Thymus (tissue), 11 donors: ENCODE measurements around the gene ECHDC3. TPM values are rescaled to one million over a fixed set of nuclear protein-coding genes. Genes with fewer than 3 reads are reported as not detected.
"Not testable (repeated sequence)": the region's sequence is repeated elsewhere in the genome, so short reads cannot be mapped to it uniquely, and the experiment has no call there.

Experiments used
- DNase-seq, 9 donors: peaks; one replicate each; pipeline ENCODE4 v3.0.0-alpha.2; 2013; ENCODE audit warnings: low spot score in 9 of 9, low read depth in 6 of 9, missing footprints in 1 of 9
- H3K27ac ChIP-seq, 2 donors: one replicate each; pipeline ENCODE4 v1.5.1; 2013; ENCODE audit warnings: control low read depth in 1 of 2, low read depth in 1 of 2, low read length in 1 of 2, mild to moderate bottlenecking in 1 of 2, moderate library complexity in 1 of 2
- H3K27me3 ChIP-seq, 2 donors: one replicate each; pipeline ENCODE4 v1.5.1; 2013; ENCODE audit warnings: low read length in 1 of 2; ENCODE audit not compliant: control insufficient read depth in 2 of 2, insufficient read depth in 1 of 2
- H3K36me3 ChIP-seq, 2 donors: one replicate each; pipeline ENCODE4 v1.5.1; 2013; ENCODE audit warnings: low read length in 1 of 2, mild to moderate bottlenecking in 1 of 2, moderate library complexity in 1 of 2; ENCODE audit not compliant: control insufficient read depth in 2 of 2, insufficient read depth in 2 of 2
- H3K4me1 ChIP-seq, 2 donors: one replicate each; pipeline ENCODE4 v1.5.1; 2013; ENCODE audit warnings: low read length in 2 of 2; ENCODE audit not compliant: control insufficient read depth in 2 of 2, insufficient read depth in 2 of 2
- H3K4me3 ChIP-seq, 2 donors: one replicate each; pipeline ENCODE4 v1.5.1; 2013; ENCODE audit warnings: low read length in 2 of 2, control low read depth in 1 of 2, mild to moderate bottlenecking in 1 of 2
- H3K9me3 ChIP-seq, 2 donors: one replicate each; pipeline ENCODE4 v1.5.1; 2013; ENCODE audit warnings: low read length in 1 of 2, mild to moderate bottlenecking in 1 of 2; ENCODE audit not compliant: control insufficient read depth in 2 of 2, insufficient read depth in 1 of 2
- WGBS: extraction: QIAGEN DNeasy Blood & Tissue Kit; methylation state at CpG from one replicate; pipeline ENCODE4 v1.1.7; 2013; 5-methylcytosine and 5-hydroxymethylcytosine counted together
- polyA plus RNA-seq: library from polyadenylated mRNA; stranded (reverse); fragments of 200-250 nt; gene quantifications from one replicate; pipeline ENCODE4 v1.2.3, GENCODE V29; 2013
- total RNA-seq: library from RNA; stranded (reverse); fragments of 120-200 nt; gene quantifications from one replicate; pipeline ENCODE4 v1.2.4, GENCODE V29; 2013
- donor health status: healthy.

ECHDC3 gene
- total and polyA plus RNA-seq, 2 donors, result 3.0 to 13.2 TPM

- H3K27me3 ChIP-seq, result no peaks in the 10 kb centered on the region
- peaks cover 0 to 15% of the 10 kb centered on the region in 2 donors for H3K9me3 ChIP-seq
- H3K27ac ChIP-seq, result no peak overlapping the region
- H3K4me3 ChIP-seq, result no peak overlapping the region
- peak in 3 of 9 donors; percentile 10 to 64 (median 38) for DNase-seq
- 72% methylated on average over 20 of the region's 20 CpGs for WGBS
- H3K36me3 ChIP-seq, result no peaks in the 10 kb centered on the region
- no peaks in the 10 kb centered on the region for H3K4me1 ChIP-seq
Observed at GRCh38 chr10:11724938-11725776, 17.0 kb upstream of the ECHDC3 start.

GRCh38 chr10:11725912-11726311 is 16.3 kb upstream of the ECHDC3 start:
- Histone ChIP-seq H3K36me3 (no peaks in the 10 kb centered on the region), H3K27me3 (no peaks in the 10 kb centered on the region), H3K4me3 (no peak overlapping the region), H3K9me3 (peaks cover 0 to 22% of the 10 kb centered on the region in 2 donors), H3K27ac (no peak overlapping the region), H3K4me1 (no peaks in the 10 kb centered on the region)
- DNase-seq, result no peak
- 94% methylated on average over 10 of the region's 10 CpGs for WGBS

GRCh38 chr10:11727563-11727962 is 14.6 kb upstream of the ECHDC3 start:
- 98% methylated on average over 4 of the region's 4 CpGs for WGBS
- H3K27me3 ChIP-seq, result no peaks in the 10 kb centered on the region
- DNase-seq, result no peak

GRCh38 chr10:11728353-11728752 is 13.8 kb upstream of the ECHDC3 start:
- no peak for DNase-seq
- H3K27me3 ChIP-seq, result no peaks in the 10 kb centered on the region
- H3K4me1 ChIP-seq, result no peaks in the 10 kb centered on the region
- no peaks in the 10 kb centered on the region for H3K36me3 ChIP-seq
- no peak overlapping the region for H3K27ac ChIP-seq
- peaks cover 0 to 24% of the 10 kb centered on the region in 2 donors for H3K9me3 ChIP-seq
- WGBS, result 97% methylated on average over 7 of the region's 7 CpGs
- H3K4me3 ChIP-seq, result no peak overlapping the region

More at GRCh38 chr10:11727563-11727962, 14.6 kb upstream of the ECHDC3 start:
- Histone ChIP-seq H3K36me3 (no peaks in the 10 kb centered on the region), H3K4me3 (no peak overlapping the region), H3K9me3 (peaks cover 0 to 24% of the 10 kb centered on the region in 2 donors), H3K4me1 (no peaks in the 10 kb centered on the region), H3K27ac (no peak overlapping the region)

GRCh38 chr10:11729790-11730315 is 12.3 kb upstream of the ECHDC3 start:
- WGBS, result 95% methylated on average over 3 of the region's 3 CpGs
- no peaks in the 10 kb centered on the region for H3K4me1 ChIP-seq
- H3K27ac ChIP-seq, result no peak overlapping the region
- peaks cover 0 to 24% of the 10 kb centered on the region in 2 donors for H3K9me3 ChIP-seq
- H3K27me3 ChIP-seq, result no peaks in the 10 kb centered on the region
- no peak overlapping the region for H3K4me3 ChIP-seq
- H3K36me3 ChIP-seq, result no peaks in the 10 kb centered on the region
- DNase-seq, result no peak

- WGBS, result over 99% methylated on average over 5 of the region's 5 CpGs
- Histone ChIP-seq H3K4me1 (no peaks in the 10 kb centered on the region), H3K9me3 (peaks cover 0 to 24% of the 10 kb centered on the region in 2 donors), H3K27ac (no peak overlapping the region), H3K4me3 (no peak overlapping the region), H3K27me3 (no peaks in the 10 kb centered on the region), H3K36me3 (no peaks in the 10 kb centered on the region)
- DNase-seq, result no peak
Observed at GRCh38 chr10:11730779-11731178, 11.4 kb upstream of the ECHDC3 start.

GRCh38 chr10:11736767-11737166 is 5.4 kb upstream of the ECHDC3 start:
- H3K9me3 ChIP-seq, DNase-seq, H3K36me3 ChIP-seq, H3K27me3 ChIP-seq: not testable (repeated sequence)
- H3K4me3 ChIP-seq, result peak overlapping the region in 1 of 2 donors; percentile 13
- H3K27ac ChIP-seq, result peak overlapping the region in 1 of 2 donors; percentile 74
- WGBS, result no CpG with 5 or more reads among the region's 15 CpGs
- peaks cover 0 to 10% of the 10 kb centered on the region in 2 donors for H3K4me1 ChIP-seq

GRCh38 chr10:11737258-11738032 is 4.7 kb upstream of the ECHDC3 start:
- peak overlapping the region in 1 of 2 donors; percentile 13 for H3K4me3 ChIP-seq
- WGBS, result 82% methylated on average over 27 of the region's 27 CpGs
- peak overlapping the region in 1 of 2 donors; percentile 74 for H3K27ac ChIP-seq
- not testable (repeated sequence) for H3K27me3 ChIP-seq, DNase-seq, H3K36me3 ChIP-seq, H3K9me3 ChIP-seq
- H3K4me1 ChIP-seq, result peaks cover 0 to 13% of the 10 kb centered on the region in 2 donors

GRCh38 chr10:11740907-11741306 is 1.3 kb upstream of the ECHDC3 start:
- H3K27me3 ChIP-seq, result peaks cover 2 to 13% of the 10 kb centered on the region in 2 donors
- H3K4me1 ChIP-seq, result peaks cover 4 to 18% of the 10 kb centered on the region in 2 donors
- 97% methylated on average over 11 of the region's 11 CpGs for WGBS
- no peaks in the 10 kb centered on the region for H3K36me3 ChIP-seq
- peaks cover 0 to 3% of the 10 kb centered on the region in 2 donors for H3K9me3 ChIP-seq
- H3K27ac ChIP-seq, result no peak overlapping the region
- H3K4me3 ChIP-seq, result no peak overlapping the region
- DNase-seq, result no peak
